ENCODE measurements around the gene CFH.
"Not testable (repeated sequence)": the region's sequence is repeated elsewhere in the genome, so short reads cannot be mapped to it uniquely, and the experiment has no call there.

The CFH gene

DNA sequence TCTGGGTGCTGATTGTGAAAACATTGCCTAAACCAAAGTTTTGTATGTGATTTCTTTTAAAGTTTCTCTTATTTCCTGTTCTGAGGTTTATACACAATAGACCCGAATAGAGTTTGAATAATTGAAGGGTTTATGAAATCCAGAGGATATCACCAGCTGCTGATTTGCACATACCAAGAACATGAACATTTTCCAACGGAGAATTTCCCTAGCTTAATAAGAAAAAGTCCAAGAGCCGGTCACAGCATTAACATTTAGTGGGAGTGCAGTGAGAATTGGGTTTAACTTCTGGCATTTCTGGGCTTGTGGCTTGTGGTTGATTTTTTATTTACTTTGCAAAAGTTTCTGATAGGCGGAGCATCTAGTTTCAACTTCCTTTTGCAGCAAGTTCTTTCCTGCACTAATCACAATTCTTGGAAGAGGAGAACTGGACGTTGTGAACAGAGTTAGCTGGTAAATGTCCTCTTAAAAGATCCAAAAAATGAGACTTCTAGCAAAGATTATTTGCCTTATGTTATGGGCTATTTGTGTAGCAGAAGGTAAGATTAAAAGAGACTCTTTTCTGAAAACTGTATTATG lies at the start of gene CFH:
Gene CFH (plus strand): TSS at position 407 of the 579 bp plus-strand sequence. CDS start 75 bp downstream, at position 482.
- DNase-seq (ENCODE audit: low read depth): no peak

DNA sequence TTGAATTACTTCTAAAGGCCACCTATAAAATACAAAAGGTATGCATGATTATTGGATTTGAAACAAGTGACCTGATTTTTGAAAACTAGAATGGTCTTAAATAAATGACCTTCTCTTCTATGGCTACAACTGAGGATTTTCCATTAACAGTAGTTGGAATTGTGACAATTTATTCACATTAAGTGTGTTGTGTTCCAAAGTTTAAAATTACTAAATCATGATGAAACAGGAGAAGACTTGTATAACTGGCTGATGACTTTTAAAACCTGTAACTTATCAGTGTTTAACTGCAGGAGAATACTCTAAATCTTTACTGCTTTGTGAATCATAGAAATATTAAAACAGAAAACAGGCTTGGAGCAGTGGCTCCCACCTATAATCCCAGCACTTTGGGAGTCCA lies 48.2 kb upstream of the CFH start:
- no peak for DNase-seq (ENCODE audit: low read depth)

DNA sequence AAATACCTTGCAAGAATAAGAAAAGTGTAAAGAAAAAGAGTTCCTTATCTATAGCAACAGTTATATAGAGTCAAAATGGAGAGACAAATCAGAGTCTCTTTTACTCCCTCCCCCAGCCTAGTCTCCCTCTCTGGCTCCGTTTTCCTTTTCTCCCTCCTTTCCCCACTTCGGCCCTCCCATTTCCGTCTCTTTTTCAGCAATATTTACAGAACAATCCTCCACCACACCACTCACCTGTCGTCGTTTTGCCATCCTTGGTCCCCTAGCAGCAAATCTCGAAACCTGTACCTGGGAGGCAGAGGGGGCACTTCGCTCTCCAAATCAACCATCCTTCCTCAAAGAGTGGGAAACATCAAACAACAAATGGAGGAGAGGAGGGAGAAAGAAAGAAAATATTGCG lies 43.9 kb upstream of the CFH start:
- DNase-seq (ENCODE audit: low read depth): no peak

DNA sequence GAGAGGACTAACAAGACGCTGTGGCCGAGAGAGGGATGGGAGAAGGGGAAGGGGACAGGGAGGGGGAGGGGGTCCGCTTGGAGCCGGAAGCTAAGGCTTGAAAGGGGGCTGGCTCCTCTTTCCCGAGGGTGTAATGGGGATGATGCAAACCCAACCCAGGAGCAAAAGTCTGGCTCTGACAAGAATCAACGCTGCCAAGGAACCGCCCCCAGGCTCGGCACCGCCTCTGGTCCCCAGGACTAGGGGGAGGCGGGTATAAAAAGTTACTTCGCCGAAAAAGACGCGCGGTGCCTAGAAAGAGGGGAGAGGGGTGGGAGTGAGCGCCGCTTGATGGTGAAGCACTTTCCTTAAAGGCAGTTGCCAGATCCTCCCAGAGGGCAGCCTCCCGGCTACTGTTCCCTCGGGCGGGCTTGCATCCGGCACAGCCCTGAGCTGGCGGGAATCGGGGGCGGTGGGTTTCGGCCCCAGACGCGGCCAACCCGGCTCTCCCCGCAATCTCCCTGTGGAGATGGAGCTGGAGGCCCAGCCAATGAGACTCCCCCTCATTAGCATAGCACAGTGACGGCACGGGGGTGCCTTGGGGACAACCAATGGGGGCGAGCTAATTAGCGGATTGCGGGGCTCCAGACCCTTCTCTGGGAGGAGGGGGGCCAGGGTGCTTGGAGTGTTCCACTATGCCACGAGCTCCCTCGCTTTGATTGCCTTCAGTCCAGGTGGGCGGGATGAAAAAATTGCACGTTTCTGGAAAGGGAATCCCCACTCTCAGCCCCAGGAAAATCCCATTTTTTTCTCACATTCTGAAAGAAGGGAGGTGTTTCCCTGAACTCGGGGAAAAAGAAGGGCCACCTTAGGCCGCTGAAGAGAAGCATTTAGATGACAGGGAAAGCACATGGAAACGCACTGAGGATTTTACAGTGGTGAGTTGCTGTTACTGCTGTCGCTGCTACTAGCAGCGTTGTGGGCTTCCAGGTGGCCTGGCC lies 43.2 kb upstream of the CFH start, which contains the start of gene KCNT2:
Gene KCNT2 (minus strand): TSS at position 51 of the 980 bp plus-strand sequence. CDS start 131 bp downstream, outside the sequence.
- no peak for DNase-seq (ENCODE audit: low read depth)

DNA sequence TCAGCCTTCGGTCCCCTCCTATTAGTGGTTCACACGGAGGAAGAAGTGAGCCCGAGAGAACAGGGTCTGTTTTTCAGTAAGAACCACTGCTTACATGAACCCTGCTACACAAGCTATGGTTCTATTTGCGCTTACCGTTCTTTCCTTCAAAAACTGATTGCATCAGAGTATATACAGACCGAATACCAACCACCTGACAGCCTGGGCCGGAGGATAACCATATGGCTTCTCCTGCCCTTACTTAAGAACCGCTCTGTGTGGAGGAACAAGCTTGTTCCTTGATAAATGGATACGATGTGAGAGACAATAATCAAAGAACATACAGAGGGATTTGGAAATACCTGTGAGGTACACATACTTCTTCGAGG lies 42.5 kb upstream of the CFH start:
- DNase-seq (ENCODE audit: low read depth): no peak

DNA sequence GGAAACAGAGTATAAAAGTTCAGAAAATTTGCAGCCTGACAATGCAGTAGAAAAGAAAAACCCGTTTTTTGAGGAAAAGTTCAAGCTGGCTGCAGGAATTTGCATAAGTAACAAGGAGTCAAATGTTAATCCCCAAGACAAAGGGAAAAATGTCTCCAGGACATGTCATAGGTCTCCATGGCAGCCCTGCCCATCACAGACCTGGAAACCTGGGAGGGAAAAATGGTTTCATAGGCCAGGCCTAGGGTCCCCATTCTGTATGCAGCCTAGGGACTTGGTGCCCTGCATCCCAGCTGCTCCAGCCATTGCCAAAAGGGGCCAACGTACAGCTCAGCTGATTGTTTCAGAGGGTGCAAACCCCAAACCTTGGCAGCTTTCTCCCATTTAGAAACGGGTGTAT lies 40.0 kb upstream of the CFH start:
- no peak for DNase-seq (ENCODE audit: low read depth)

DNA sequence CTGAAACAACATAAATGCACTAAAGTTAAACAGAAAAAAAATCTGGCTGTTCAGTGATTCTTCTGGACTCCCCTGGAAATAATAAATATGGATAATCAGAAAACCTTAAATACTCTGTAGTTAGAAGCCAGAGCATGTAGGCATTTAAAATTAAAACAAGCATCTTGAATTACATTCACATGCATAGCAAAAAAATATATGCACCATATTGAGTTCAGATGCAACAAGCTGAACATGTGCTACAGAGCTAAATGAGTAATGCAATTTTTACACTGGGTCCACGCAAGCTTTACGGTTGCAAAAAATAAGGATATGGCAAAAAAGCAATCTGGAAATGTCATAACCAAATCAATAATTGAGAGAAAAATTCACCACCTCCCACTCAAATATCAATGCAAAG lies 32.1 kb upstream of the CFH start:
- DNase-seq (ENCODE audit: low read depth): no peak

DNA sequence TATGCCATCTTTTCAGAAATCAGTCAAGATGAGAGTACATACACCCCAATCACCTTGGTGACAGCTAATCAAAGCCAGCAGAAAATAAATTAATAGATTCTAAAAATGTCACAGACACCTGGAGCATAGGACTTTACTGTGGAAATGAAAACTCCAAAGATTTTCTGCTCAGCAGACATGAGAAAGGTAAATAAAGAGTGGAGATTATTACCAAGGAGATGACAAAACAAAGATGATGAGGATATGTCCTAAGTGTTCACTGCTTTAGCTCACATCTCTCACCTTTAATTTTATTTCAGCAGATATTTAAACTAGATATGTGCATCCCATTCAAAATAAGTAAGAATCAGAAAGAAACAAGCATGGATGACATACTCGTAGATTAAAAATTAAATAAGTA lies 28.8 kb upstream of the CFH start:
- DNase-seq (ENCODE audit: low read depth): no peak

DNA sequence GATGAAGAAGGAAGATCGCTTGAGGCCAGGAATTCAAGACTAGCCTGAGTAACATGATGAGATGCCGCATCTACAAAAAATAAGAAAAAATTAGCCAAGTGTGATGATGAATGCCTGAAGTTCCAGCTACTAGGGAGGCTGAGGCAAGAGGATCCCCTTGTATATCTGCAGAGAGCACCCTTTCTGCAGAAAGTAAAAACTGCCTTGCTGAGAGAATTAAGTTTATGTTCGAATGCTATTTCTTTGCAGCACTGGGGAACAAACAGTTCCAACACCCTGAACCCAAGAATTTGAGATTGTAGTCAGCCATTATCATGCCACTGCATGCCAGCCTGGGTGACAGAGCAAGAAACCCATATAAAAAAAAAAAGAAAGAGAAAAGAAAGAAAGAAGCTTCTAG lies 23.0 kb upstream of the CFH start:
- DNase-seq (ENCODE audit: low read depth): no peak

DNA sequence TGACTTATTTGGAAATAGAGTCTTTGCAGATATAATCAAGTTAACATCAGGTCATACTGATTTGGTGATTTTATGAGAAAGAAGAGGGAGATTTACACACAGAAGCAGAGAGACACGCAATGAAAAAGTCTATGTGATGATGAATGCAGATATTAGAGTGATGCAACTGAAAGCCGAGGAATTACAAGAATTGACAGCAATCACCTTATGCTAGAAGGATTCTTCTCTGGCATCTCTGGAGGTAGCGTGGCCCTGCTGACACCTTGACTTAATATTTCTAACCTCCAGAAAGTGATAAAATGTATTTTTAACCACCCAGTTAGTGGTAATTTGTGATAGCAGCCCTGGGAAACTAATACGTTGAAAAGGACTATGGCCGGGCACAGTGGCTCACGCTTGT lies 14.2 kb upstream of the CFH start:
- DNase-seq (ENCODE audit: low read depth): no peak

DNA sequence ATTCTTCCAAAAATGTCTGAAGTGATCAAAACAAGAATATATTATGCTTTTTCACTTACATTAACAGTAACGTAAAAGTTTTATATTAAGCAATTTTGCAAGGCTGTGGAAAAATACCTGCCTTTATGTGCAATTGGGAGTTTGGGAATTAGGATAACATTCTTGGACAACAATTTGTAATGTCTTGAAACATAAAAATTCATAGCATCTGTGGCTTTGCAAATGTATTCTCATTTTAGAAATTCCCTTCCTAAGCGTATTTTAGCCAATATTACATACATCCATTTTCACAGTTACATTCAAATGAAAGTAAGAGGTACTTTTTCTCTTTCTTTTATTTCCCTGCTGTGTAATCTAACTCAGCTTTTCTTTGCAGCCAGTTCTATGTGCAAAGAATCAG lies 13.4 kb upstream of the CFH start:
- DNase-seq (ENCODE audit: low read depth): no peak

DNA sequence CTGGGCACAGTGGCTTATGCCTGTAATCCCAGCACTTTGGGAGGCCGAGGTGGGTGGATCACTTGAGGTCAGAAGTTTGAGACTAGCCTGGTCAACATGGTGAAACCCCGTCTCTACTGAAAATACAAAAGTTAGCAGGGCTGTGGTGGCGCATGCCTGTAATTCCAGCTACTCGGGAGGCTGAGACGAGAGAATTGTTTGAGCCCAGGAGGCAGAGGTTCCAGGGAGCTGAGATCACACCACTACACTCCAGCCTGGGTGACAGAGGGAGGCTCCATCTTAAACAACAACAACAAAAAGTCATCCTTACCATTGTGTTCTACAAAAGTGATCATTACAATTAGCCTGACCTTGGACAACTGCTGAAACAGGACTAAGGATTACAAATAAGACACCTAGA lies 12.6 kb upstream of the CFH start:
- DNase-seq (ENCODE audit: low read depth): not testable (repeated sequence)

DNA sequence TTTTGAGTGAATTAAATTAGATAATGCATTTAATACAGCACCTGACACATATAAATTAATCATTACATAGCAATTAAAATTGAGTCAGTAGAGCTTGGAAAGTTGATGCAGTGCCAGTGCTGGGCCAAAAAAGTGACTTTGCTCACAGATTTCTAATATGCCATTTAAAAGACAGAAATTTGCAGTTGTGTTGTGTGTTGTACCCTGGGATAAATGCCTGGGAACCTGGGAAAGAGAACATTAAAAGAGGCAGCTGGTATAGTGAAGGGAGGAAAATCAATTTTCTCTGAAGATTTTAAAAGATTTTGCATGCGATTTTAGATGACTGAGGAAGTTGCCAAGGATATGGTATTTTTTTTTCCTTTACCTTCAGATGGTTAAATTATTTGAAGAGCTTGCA lies 10.9 kb upstream of the CFH start:
- no peak for DNase-seq (ENCODE audit: low read depth)

DNA sequence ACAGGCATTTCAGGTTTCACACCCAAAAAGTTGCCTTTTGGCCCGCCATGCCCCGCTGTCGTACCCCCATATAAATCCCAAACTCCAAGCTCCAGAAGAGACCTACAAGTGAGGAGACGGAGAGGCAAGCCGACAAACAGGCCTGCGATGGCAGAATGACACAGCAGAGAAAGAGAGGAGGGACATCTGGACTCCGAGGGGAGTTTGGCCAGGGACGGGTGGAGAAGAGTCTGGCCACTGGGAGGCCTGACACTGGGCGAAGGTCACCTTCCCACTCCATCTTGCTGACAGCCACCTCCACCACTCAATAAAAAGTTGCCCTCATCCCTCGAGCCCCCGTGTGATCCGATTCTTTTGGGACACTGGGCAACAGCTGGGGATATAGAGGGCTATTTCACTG lies 1.9 kb upstream of the CFH start:
- DNase-seq (ENCODE audit: low read depth): no peak

DNA sequence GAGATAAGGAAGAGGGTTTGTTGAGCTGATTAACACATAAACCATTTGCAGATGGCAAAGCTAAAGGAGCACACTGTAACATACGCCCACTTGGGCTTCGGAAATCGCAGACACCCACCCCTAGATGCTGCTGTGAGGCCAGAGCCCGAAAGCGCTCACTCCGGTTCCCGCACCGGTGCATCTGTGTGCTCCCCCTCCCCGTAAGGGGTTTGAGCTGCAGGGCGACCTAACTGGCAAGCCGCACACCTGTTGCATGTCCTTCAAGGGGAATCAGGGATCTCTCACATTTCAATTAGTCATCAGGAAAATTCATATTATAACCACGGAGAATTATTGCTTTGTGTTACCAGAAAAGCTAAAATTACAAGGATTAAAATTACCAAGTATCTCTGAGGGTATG lies 1.4 kb upstream of the CFH start:
- no peak for DNase-seq (ENCODE audit: low read depth)

DNA sequence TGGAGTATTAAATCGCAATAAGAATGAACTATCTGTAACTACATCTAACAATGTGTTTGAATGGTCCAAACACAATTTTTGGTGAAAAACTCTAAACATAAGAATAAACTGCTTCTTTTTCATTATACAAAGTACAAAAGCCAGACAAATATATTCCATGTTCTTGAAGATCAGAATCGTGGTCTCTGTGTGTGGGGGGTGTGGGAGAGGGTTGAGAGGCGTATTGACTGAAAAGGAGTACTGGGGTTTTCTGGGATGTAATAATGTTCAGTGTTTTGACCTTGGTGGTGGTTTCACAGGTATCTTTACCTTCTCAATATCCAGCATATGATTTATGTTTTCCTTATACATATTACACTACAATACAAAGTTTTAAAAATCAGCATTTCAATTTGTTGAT lies 764 bp upstream of the CFH start:
- no peak for DNase-seq (ENCODE audit: low read depth)

DNA sequence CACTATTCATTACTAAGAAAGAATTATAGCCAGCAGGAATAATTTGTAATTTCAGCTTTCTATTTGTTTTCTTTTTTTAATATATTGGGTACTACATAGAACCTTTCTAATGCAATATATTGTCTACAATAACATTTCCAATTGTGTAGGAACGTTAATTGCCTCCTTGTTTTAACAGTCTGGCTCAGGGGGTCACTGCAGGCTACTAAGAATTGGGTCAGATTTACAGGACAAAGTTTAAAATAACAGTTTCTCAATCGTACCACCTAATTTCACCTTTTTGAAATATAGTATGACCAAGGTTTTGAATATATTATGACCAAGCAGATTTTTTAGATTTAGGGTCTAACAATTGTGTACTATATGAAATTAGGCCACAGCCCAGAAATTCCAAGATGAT lies 2.4 kb downstream of the CFH start:
- no peak for DNase-seq (ENCODE audit: low read depth)

DNA sequence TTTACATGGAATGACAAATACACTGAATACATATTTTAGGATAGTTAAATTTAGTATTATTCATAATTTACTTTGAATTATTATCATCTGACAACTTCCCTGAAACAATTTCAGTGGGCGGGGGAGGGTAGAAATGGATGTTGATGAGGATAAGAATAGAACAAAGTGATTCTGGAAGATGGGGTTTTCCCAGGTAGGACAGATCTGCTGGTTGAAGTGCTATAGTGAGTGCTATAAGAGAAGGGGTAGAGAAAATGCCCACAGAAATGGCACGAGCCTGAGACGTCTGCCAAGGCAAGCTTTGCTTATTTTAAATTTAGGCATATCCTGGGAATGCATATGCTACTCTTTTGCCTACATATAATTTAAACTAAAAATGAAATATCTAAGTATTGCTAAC lies 3.2 kb downstream of the CFH start:
- no peak for DNase-seq (ENCODE audit: low read depth)

DNA sequence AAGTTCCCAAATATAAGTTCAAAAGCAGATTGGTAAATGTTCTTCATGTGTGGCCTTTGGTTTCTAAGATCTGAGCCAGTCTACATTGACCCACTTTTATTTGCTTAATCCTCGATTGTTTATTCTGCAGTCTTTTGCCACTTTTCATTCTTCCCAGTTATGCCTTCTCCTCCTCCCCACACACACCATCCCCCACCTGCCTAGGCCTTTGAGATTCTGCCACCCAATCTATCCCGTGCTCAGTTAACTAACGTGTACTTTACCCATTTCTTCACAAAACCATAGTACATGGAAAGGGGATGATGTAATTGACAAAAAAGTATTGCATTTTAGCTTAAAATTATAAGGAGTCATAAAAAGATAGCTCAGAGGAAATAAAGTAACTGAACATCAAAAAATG lies 3.7 kb downstream of the CFH start:
- no peak for DNase-seq (ENCODE audit: low read depth)

DNA sequence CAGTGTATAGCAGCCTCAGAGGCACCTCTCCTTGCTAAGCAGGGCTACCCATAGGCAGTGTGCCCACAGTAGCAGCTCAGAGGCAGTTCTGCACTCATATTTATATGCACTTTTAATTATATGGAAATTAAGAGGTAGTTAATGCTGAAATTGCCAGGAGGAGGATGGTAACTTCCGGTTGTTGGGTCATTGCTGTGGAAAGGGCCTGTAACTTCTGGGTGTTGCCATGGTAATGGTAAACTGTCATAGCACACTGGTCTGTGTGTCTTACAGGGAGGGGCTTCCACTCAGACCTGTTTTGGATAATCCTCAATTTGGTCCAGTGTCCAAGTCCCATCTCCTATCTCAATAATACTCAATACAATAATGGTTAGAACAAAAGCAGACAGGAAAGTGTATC lies 7.6 kb downstream of the CFH start:
- DNase-seq (ENCODE audit: low read depth): no peak

DNA sequence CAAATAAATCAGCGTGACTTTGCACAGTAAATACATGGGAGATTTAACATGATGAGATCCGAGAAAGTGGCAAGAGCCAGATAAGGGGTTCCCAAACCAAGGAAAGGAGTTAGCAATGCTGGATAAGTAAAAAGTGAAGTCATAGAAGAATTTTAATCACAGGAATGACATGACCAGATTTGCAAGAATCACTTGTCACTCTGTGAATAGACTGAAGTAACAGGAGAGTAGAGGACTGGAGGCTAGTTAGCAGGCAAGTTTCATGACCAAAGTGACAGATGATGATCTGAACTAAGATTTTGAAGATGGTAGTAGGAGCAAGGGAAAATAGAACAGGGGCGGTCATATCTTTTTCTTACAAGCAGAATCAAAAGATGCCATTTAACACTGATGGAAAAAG lies 8.4 kb downstream of the CFH start:
- no peak for DNase-seq (ENCODE audit: low read depth)

DNA sequence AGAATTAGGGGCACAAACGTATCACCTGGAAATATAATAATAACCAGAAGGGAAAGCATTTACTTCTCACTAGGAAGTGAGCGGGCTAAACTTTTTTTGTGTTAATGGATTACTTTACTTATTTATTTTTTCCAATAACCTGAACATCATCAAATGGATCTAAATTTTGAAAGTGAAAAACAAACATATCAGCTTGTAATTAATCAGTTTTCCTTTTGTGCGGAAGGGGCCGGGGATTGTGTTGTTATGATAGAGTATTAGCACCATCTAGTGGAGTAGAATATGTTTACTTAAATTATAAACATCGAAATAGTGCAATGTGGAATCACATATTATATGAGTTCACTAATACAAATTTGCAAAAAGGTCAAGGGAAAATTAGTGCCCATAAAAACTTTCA lies 9.0 kb downstream of the CFH start:
- no peak for DNase-seq (ENCODE audit: low read depth)

DNA sequence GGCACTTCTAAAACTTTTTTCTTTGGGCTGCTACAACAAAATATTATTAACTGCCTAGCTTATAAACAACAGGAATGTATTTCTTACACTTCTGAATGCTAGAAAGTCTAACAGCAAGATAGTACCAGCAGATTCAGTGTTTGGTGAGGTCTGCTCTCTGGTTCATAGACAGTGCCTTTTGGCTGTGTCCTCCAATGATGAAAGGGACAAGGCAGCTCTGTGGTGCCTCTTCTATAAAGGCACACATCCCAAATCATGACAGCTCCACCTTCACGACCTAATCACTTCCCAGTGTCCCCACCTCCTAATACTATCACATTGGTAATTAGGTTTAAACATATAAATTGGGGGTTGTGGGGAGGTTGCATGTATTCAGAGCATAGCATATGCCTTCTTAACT lies 9.5 kb downstream of the CFH start:
- DNase-seq (ENCODE audit: low read depth): no peak

DNA sequence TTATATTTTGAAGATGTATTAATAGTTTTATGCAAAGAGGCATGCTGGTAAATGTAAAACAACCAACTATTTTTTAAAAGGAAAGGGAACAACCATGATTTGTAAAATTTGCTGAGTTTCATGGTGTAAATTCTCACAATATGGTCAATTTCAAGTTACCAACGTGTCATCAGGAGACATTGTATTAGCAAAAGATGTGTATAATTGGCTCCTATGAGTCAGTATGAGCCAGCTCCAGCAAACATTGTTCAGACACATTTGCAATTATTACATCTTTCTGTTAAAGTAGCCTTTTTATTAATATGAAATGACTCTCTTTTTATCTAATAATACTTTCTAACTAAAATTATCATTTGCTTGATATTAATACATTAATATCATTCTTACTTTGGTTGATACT lies 15.3 kb downstream of the CFH start:
- DNase-seq (ENCODE audit: low read depth): no peak

Measured in activated T-cell treated with anti-CD3 and anti-CD28 coated beads for 1 hour (primary cell).